ENCODE data around the gene CTXN2.

Gene CTXN2

GRCh38 chr15:48250640-48251076 is 59.2 kb downstream of the CTXN2 start:
- Histone ChIP-seq H3K4me3 (replicated peaks; ENCODE audit: insufficient read depth, low read length) (no peak overlapping the region), H3K27ac (replicated peaks) (no peak overlapping the region), H3K27me3 (ENCODE audit: insufficient read depth, poor library complexity, severe bottlenecking) (no peaks in the 10 kb centered on the region)
- TF ChIP-seq REST (IDR thresholded peaks at IDR 0.05; ENCODE audit: insufficient replicate concordance, low read depth) = no peak
- TF ChIP-seq POLR2AphosphoS5 (IDR thresholded peaks at IDR 0.05; ENCODE audit: low read depth) = no peak
- TF ChIP-seq SPI1 (IDR thresholded peaks at IDR 0.05; ENCODE audit: borderline replicate concordance, low read depth) = no peak
- peak; percentile 34 for TF ChIP-seq CTCF (IDR thresholded peaks at IDR 0.05; ENCODE audit: insufficient read depth, low read length)
- TF ChIP-seq GABPA (IDR thresholded peaks at IDR 0.05; ENCODE audit: low read depth) = no peak
- peak; percentile 28 to 35 for DNase-seq (ENCODE audit: low read depth in 1 of 2, low spot score in 1 of 2)

GRCh38 chr15:48253172-48253571 is 61.7 kb downstream of the CTXN2 start:
- DNase-seq (ENCODE audit: low read depth in 1 of 2, low spot score in 1 of 2) = no peak
- H3K27ac ChIP-seq (replicated peaks) = no peak overlapping the region
- TF ChIP-seq REST (IDR thresholded peaks at IDR 0.05; ENCODE audit: insufficient replicate concordance, low read depth) (no peak), SPI1 (IDR thresholded peaks at IDR 0.05; ENCODE audit: borderline replicate concordance, low read depth) (no peak), POLR2AphosphoS5 (IDR thresholded peaks at IDR 0.05; ENCODE audit: low read depth) (no peak), CTCF (IDR thresholded peaks at IDR 0.05; ENCODE audit: insufficient read depth, low read length) (no peak), GABPA (IDR thresholded peaks at IDR 0.05; ENCODE audit: low read depth) (no peak)
- H3K4me3 ChIP-seq (replicated peaks; ENCODE audit: insufficient read depth, low read length) = no peak overlapping the region
- H3K27me3 ChIP-seq (ENCODE audit: insufficient read depth, poor library complexity, severe bottlenecking) = no peaks in the 10 kb centered on the region
